M059J (cell line): ENCODE measurements around the gene SERPINB3. TPM values are rescaled to one million over a fixed set of nuclear protein-coding genes. Genes with fewer than 3 reads are reported as not detected.
"Not testable (repeated sequence)": the region's sequence is repeated elsewhere in the genome, so short reads cannot be mapped to it uniquely, and the experiment has no call there.

Source experiments
- DNase-seq: peaks from one replicate; pipeline ENCODE4 v3.0.0-alpha.2; 2012; ENCODE audit warnings: low read depth
- total RNA-seq: library from RNA; depleted of rRNA; stranded (reverse); fragments of >200 nt; shearing (Covaris generic); gene quantifications from 2 replicates; pipeline ENCODE4 v1.2.3, GENCODE V29; 2014; rRNA removed

Gene SERPINB3
- total RNA-seq, 1 experiment from 2014 or later: not detected

- DNase-seq: no peak
Observed at GRCh38 chr18:63646936-63647335, 14.8 kb downstream of the SERPINB3 start.

- DNase-seq: not testable (repeated sequence)
Observed at GRCh38 chr18:63644694-63645093, 17.0 kb downstream of the SERPINB3 start.

GRCh38 chr18:63644142-63644541 is 17.6 kb downstream of the SERPINB3 start, which contains the start of gene SERPINB4:
Gene SERPINB4, minus strand, starts transcription at chr18:63644256. Its CDS starts 679 bp downstream, at chr18:63643577.
- not testable (repeated sequence) for DNase-seq

GRCh38 chr18:63642668-63643356 is 18.9 kb downstream of the SERPINB3 start:
- DNase-seq: peak; percentile 40

- DNase-seq: peak; percentile 31
Observed at GRCh38 chr18:63641157-63641680, 20.5 kb downstream of the SERPINB3 start.

- no peak for DNase-seq
Observed at GRCh38 chr18:63637703-63638102, 24.0 kb downstream of the SERPINB3 start.

- DNase-seq: no peak
Observed at GRCh38 chr18:63627819-63628218, 33.9 kb downstream of the SERPINB3 start.

- no peak for DNase-seq
Observed at GRCh38 chr18:63626431-63626830, 35.3 kb downstream of the SERPINB3 start.

- no peak for DNase-seq
Observed at GRCh38 chr18:63624863-63625262, 36.8 kb downstream of the SERPINB3 start.

- DNase-seq: no peak
Observed at GRCh38 chr18:63619661-63620060, 42.0 kb downstream of the SERPINB3 start.

- no peak for DNase-seq
Observed at GRCh38 chr18:63617915-63618234, 43.8 kb downstream of the SERPINB3 start.

- DNase-seq: no peak
Observed at GRCh38 chr18:63617049-63617914, 44.4 kb downstream of the SERPINB3 start.

- DNase-seq: no peak
Observed at GRCh38 chr18:63613420-63613819, 48.3 kb downstream of the SERPINB3 start.

- DNase-seq: peak; percentile 27
Observed at GRCh38 chr18:63606526-63606925, 55.2 kb downstream of the SERPINB3 start.

Other genes with a start within 250 kb of the SERPINB3 start
- 40.9 and 48.3 TPM in 2 replicates for gene VPS4B, start 239.4 kb downstream of the SERPINB3 start, total RNA-seq
- gene SERPINB5, start 184.9 kb downstream of the SERPINB3 start, total RNA-seq: not detected in 2 replicates
- gene SERPINB12, start 119.5 kb downstream of the SERPINB3 start, total RNA-seq: not detected in 2 replicates
- not detected in 2 replicates for gene SERPINB13, start 74.5 kb downstream of the SERPINB3 start, total RNA-seq
- 0.05 TPM in 1 of 2 replicates, not detected in the other for gene SERPINB4, start 17.6 kb downstream of the SERPINB3 start, total RNA-seq
- not detected in 2 replicates for gene SERPINB11, start 41.1 kb upstream of the SERPINB3 start, total RNA-seq
- 15.7 and 20.8 TPM in 2 replicates for gene SERPINB7, start 113.5 kb upstream of the SERPINB3 start, total RNA-seq
- gene SERPINB2, start 225.8 kb upstream of the SERPINB3 start, total RNA-seq: 24.2 and 26.6 TPM in 2 replicates
- not detected in 2 replicates for gene SERPINB10, start 246.1 kb upstream of the SERPINB3 start, total RNA-seq